Stimulated activated CD8-positive, alpha-beta memory T cell treated with anti-CD3 and anti-CD28 coated beads, Interleukin-4, amount 100 ng/mL, for 24 hours (primary cell): Measurements from ENCODE around the gene DDX19B.
"Not testable (repeated sequence)": the region's sequence is repeated elsewhere in the genome, so short reads cannot be mapped to it uniquely, and the experiment has no call there.

Source experiments
- DNase-seq: peaks from one replicate; pipeline ENCODE4 v3.0.0-alpha.2; 2020; ENCODE audit warnings: low read depth

Gene DDX19B

GRCh38 chr16:70298988-70299938, at the start of gene DDX19B:
TSS of gene DDX19B (plus strand) at chr16:70299186. CDS start at chr16:70299298, 112 bp downstream.
- peak; percentile 50 for DNase-seq

GRCh38 chr16:70249697-70250096, 49.3 kb upstream of the DDX19B start:
- not testable (repeated sequence) for DNase-seq

- DNase-seq, result no peak
These were observed 48.0 kb upstream of the DDX19B start for GRCh38 chr16:70250748-70251628.

- DNase-seq, result peak; percentile 85
These were observed 47.2 kb upstream of the DDX19B start, which contains the start of gene EXOSC6 for GRCh38 chr16:70251629-70252354. TSS of gene EXOSC6 (minus strand) at chr16:70251940. CDS start at chr16:70251900, 40 bp downstream.

- DNase-seq, result no peak
These were observed 46.5 kb upstream of the DDX19B start for GRCh38 chr16:70252355-70252988.

- no peak for DNase-seq
These were observed 45.5 kb upstream of the DDX19B start for GRCh38 chr16:70253291-70254106.

GRCh38 chr16:70254180-70254964, 44.6 kb upstream of the DDX19B start:
- DNase-seq, result no peak

- DNase-seq, result no peak
These were observed 44.1 kb upstream of the DDX19B start for GRCh38 chr16:70254965-70255286.

GRCh38 chr16:70255574-70255973, 43.4 kb upstream of the DDX19B start:
- no peak for DNase-seq

GRCh38 chr16:70257391-70257790, 41.6 kb upstream of the DDX19B start:
- DNase-seq, result no peak

GRCh38 chr16:70258065-70258464, 40.9 kb upstream of the DDX19B start:
- no peak for DNase-seq

GRCh38 chr16:70258946-70259345, 40.0 kb upstream of the DDX19B start:
- no peak for DNase-seq

GRCh38 chr16:70259903-70260302, 39.1 kb upstream of the DDX19B start:
- not testable (repeated sequence) for DNase-seq

GRCh38 chr16:70267516-70267915, 31.5 kb upstream of the DDX19B start:
- DNase-seq, result no peak

- not testable (repeated sequence) for DNase-seq
These were observed 31.1 kb upstream of the DDX19B start for GRCh38 chr16:70267922-70268321.

GRCh38 chr16:70269471-70269870, 29.5 kb upstream of the DDX19B start:
- no peak for DNase-seq

GRCh38 chr16:70270176-70270575, 28.8 kb upstream of the DDX19B start:
- no peak for DNase-seq

GRCh38 chr16:70271696-70272095, 27.3 kb upstream of the DDX19B start:
- no peak for DNase-seq

- no peak for DNase-seq
These were observed 22.6 kb upstream of the DDX19B start for GRCh38 chr16:70276392-70276791.
